ENCODE results near the gene ERCC4.

ERCC4 gene

GRCh38 chr16:13911306-13911705 is 8.6 kb upstream of the ERCC4 start:
- DNase-seq (ENCODE audit: low read depth) = no peak
- no peak overlapping the region for H3K4me3 ChIP-seq (ENCODE audit: low read length)
- no peak for TF ChIP-seq CTCF (conservative IDR thresholded peaks at IDR 0.05; ENCODE audit: low read length)

GRCh38 chr16:13911871-13912270 is 8.1 kb upstream of the ERCC4 start:
- no peak for TF ChIP-seq CTCF (conservative IDR thresholded peaks at IDR 0.05; ENCODE audit: low read length)
- H3K4me3 ChIP-seq (ENCODE audit: low read length) = no peak overlapping the region
- DNase-seq (ENCODE audit: low read depth) = no peak

DNA sequence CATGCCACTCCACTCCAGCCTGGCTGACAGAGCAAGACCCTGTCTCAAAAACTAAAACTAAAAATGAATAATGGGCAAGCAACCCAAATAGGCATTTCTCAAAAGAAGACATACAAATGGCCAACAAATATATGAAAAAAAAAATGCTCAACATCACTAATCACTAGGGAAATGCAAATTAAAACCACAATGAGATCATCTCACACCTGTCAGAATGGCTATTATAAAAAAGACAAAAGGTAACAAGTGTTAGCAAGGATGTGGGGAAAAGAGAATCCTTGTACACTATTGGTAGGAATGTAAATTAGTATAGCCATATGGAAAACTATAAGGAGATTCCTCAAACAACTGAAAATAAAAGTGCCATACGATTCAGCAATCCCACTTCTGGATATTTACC is 7.1 kb upstream of the ERCC4 start:
- no peak for TF ChIP-seq CTCF (conservative IDR thresholded peaks at IDR 0.05; ENCODE audit: low read length)
- DNase-seq (ENCODE audit: low read depth) = no peak

DNA sequence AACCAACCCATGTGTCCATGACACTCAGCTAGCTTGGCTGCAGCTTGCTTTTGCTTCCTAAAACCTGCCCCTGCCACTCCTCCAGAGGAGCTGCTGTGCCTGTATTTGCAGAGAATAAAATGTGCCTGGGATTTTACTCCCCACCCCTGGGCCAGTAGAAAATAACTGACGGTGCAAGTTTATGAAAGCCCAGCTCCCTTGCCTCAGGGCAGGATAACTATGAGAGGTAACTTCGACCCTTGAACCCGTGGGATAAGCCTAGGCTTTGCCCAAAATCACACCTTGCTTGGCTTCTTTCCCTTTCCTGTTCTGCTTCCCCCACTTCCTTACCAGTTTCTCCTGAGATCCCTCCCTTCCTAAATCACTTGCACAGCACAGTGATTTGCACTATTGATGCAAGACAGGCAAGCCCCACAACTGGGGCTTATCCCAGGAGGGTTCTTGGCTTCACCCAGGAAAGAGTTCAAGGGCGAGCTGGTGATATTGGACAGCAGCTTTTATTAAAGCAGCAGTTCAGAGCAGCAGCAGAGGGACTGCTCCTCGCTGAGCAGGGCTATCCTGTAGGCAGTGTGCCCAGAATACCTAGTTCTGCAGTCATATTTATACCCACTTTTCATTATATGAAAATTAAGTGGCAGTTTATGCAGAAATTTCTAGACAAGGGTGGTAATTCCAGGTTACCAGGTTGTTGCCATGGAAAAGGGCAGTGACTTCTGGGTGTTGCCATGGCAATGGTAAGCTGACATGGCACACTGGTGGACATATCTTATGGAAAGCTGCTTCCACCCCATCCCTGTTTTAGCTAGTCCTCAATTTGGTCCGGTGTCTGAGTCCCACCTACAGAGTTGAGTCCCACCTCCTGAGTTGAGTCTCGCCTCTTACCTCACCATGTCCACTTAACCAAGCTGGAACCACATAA is 6.3 kb upstream of the ERCC4 start:
- TF ChIP-seq CTCF (conservative IDR thresholded peaks at IDR 0.05; ENCODE audit: low read length) = no peak
- H3K4me3 ChIP-seq (ENCODE audit: low read length) = no peak overlapping the region
- no peak for DNase-seq (ENCODE audit: low read depth)

More for the DNA sequence above, 7.1 kb upstream of the ERCC4 start:
- no peak overlapping the region for H3K4me3 ChIP-seq (ENCODE audit: low read length)

DNA sequence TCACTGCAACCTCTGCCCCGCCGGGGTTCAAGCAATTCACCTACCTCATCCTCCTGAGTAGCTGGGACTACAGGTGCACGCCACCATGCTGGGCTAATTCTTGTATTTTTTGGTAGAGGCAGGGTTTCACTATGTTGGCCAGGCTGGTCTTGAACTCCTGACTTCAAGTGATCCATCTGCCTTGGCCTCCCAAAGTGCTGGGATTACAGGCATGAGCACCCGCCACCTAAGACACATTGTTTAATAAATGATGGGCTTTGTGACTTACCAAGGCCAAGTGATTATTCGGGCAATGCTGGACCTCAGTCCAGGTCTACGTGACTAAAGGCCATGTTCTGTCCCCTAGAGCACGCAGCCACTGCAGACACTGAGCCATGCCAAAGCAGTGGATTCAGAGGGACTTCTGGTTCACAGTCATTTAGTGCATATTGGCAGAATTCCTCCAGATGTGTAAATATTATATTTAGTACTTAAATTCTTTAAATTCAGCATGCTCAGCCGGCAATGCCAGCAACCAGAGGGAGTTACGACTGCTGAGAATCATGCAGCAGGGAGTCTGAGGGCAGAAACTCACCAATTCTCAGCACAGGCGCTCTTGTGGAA is 4.8 kb upstream of the ERCC4 start:
- TF ChIP-seq CTCF (conservative IDR thresholded peaks at IDR 0.05; ENCODE audit: low read length) = no peak
- no peak for DNase-seq (ENCODE audit: low read depth)
- H3K4me3 ChIP-seq (ENCODE audit: low read length) = no peak overlapping the region

DNA sequence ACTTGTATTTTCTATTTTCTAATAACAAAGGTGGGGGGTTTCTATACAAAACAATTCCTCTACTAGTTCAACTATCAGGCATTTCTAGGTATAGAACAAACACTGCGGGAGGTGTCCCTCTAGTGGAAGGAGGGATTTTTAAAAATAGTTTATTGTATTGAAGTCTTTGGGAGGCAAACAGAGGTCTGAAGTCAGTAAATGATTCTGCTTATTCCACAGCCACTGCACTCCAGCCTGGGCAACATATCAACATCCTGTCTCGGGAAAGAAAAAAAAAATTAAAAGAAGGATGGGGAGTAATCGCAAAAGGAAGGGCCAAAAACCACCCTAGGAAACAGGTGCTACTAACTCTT is 648 bp upstream of the ERCC4 start:
- peak overlapping the region; percentile 34 for H3K4me3 ChIP-seq (ENCODE audit: low read length)
- peak; percentile 57 for TF ChIP-seq CTCF (conservative IDR thresholded peaks at IDR 0.05; ENCODE audit: low read length)
- DNase-seq (ENCODE audit: low read depth) = peak; percentile 35

DNA sequence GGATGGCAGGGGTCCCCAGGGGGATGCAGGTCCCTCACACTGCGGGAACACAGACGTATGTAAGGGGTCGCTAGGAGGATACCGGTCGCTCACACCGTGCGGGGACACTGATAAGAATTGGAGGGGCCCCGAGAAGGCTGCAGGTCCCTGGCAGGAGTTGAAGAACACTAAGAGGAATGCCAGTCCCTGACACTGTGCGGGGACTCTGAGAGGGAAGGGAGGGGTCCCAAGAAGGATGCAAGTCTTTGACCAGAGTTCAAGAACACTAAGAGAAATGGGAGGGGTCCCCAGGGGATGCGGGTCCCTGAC is 510 bp downstream of the ERCC4 start:
- TF ChIP-seq CTCF (conservative IDR thresholded peaks at IDR 0.05; ENCODE audit: low read length) = no peak

More for the DNA sequence above, 510 bp downstream of the ERCC4 start:
- peak overlapping the region; percentile 94 for H3K4me3 ChIP-seq (ENCODE audit: low read length)
- no peak for DNase-seq (ENCODE audit: low read depth)
